Karpas-422 (cell line): ENCODE results near the gene NAGLU. TPM values are rescaled to one million over a fixed set of nuclear protein-coding genes. Genes with fewer than 3 reads are reported as not detected.
"Not testable (repeated sequence)": the region's sequence is repeated elsewhere in the genome, so short reads cannot be mapped to it uniquely, and the experiment has no call there.

Experiments
- DNase-seq: peaks from one replicate; pipeline ENCODE4 v3.0.0-alpha.2; 2015
- H2AFZ ChIP-seq: fragments of 200-600 bp; sonication (generic); 2 replicates; pipeline ENCODE4 v1.6.1; 2014; ENCODE audit warnings: antibody characterized with exemption, low read length, mixed read lengths
- H3K27ac ChIP-seq: fragments of 200-600 bp; sonication (generic); 2 replicates; pipeline ENCODE4 v1.5.1; 2014; ENCODE audit warnings: mild to moderate bottlenecking, low read length, moderate library complexity
- H3K27me3 ChIP-seq: fragments of 200-600 bp; sonication (generic); 2 replicates; pipeline ENCODE4 v1.6.1; 2014; ENCODE audit warnings: low read length, mixed read lengths
- H3K36me3 ChIP-seq: fragments of 200-600 bp; sonication (generic); 2 replicates; pipeline ENCODE4 v1.6.1; 2014; ENCODE audit warnings: low read length, mixed read lengths; ENCODE audit not compliant: insufficient read depth
- H3K4me1 ChIP-seq: fragments of 200-600 bp; sonication (generic); 2 replicates; pipeline ENCODE4 v1.6.1; 2014; ENCODE audit warnings: mild to moderate bottlenecking, low read length, mixed read lengths
- H3K4me2 ChIP-seq: fragments of 200-600 bp; sonication (generic); 2 replicates; pipeline ENCODE4 v1.6.1; 2014; ENCODE audit warnings: low read length, low read depth, mild to moderate bottlenecking; ENCODE audit not compliant: poor library complexity, severe bottlenecking
- H3K4me3 ChIP-seq: fragments of 200-600 bp; sonication (generic); 2 replicates; pipeline ENCODE4 v1.5.1; 2014; ENCODE audit warnings: mild to moderate bottlenecking, antibody characterized with exemption, low read length, mixed read lengths
- H3K79me2 ChIP-seq: fragments of 200-600 bp; sonication (generic); 2 replicates; pipeline ENCODE4 v1.6.1; 2014; ENCODE audit warnings: mild to moderate bottlenecking, low read length, mixed read lengths
- H3K9ac ChIP-seq: fragments of 200-600 bp; sonication (generic); 2 replicates; pipeline ENCODE4 v1.6.0; 2014; ENCODE audit warnings: low read length
- H3K9me2 ChIP-seq: fragments of 200-600 bp; sonication (generic), shearing (Covaris generic); replicated peaks from 2 replicates; pipeline ENCODE4 v1.6.0; 2014; ENCODE audit warnings: mild to moderate bottlenecking, low read length, moderate library complexity; ENCODE audit not compliant: insufficient read depth
- H3K9me3 ChIP-seq: fragments of 300-700, 200-600 bp; sonication (generic); 2 replicates; pipeline ENCODE4 v1.6.1; 2014; ENCODE audit warnings: low read length, mixed read lengths
- H4K20me1 ChIP-seq: fragments of 200-600 bp; sonication (generic); 2 replicates; pipeline ENCODE4 v1.6.1; 2014; ENCODE audit warnings: mild to moderate bottlenecking, antibody characterized with exemption, low read length, low read depth; ENCODE audit not compliant: insufficient read depth
- total RNA-seq: library from RNA; depleted of rRNA; stranded (reverse); fragments of >200 nt; shearing (Covaris generic); gene quantifications from 2 replicates; pipeline ENCODE4 v1.2.3, GENCODE V29; 2014; ENCODE audit warnings: low replicate concordance

Gene NAGLU
- total RNA-seq, 1 experiment from 2014 or later = 40.0 TPM

DNA sequence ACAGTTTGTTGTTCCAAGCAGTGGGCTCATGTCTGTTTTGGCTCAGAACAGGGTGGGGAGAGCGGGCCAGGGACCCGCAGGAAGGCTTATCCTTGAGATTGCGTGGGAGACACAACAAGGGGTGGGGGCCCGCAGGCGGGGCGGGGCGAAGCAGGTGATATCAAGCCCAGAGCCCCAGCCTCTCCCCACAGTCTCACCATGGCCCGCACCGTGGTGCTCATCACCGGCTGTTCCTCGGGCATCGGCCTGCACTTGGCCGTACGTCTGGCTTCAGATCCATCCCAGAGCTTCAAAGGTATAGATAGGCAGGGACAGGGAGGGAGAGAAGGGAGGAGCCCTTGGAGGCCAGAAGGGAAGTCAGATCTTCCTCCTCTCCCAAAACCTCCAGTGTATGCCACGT lies 16.7 kb downstream of the NAGLU start, which contains the start of gene HSD17B1:
Gene HSD17B1 (plus strand): TSS at position 188 of the 400 bp plus-strand sequence. CDS start 11 bp downstream, at position 199.
- DNase-seq, H3K9me3 ChIP-seq, H3K79me2 ChIP-seq, H3K27ac ChIP-seq, H3K27me3 ChIP-seq, H3K9me2 ChIP-seq, H4K20me1 ChIP-seq, H2AFZ ChIP-seq, H3K36me3 ChIP-seq: not testable (repeated sequence)
- peak within 1 kb of the TSS; percentile 83 for H3K4me3 ChIP-seq
- peaks cover 36% of the 10 kb centered on the region for H3K4me1 ChIP-seq
- H3K4me2 ChIP-seq = peak within 1 kb of the TSS; percentile 89
- peak within 1 kb of the TSS; percentile 89 for H3K9ac ChIP-seq

GRCh38 chr17:42553161-42553818 lies 17.2 kb downstream of the NAGLU start:
- Histone ChIP-seq H3K27ac (no peak overlapping the region), H3K79me2 (peaks cover 7% of the 10 kb centered on the region), H3K9me2 (no peaks in the 10 kb centered on the region), H3K4me1 (peaks cover 32% of the 10 kb centered on the region), H3K36me3 (no peaks in the 10 kb centered on the region), H4K20me1 (no peaks in the 10 kb centered on the region), H3K27me3 (no peaks in the 10 kb centered on the region), H3K4me3 (peak overlapping the region; percentile 83; the same call in 1 of the 2 replicates), H3K9ac (no peak overlapping the region), H2AFZ (no peak overlapping the region), H3K9me3 (no peaks in the 10 kb centered on the region), H3K4me2 (peak overlapping the region; percentile 89)
- no peak for DNase-seq

- H3K4me2 ChIP-seq = peak overlapping the region; percentile 89
- peaks cover 27% of the 10 kb centered on the region for H3K4me1 ChIP-seq
- H3K9me3 ChIP-seq = no peaks in the 10 kb centered on the region
- peaks cover 7% of the 10 kb centered on the region for H3K79me2 ChIP-seq
- DNase-seq = no peak
- no peaks in the 10 kb centered on the region for H3K27me3 ChIP-seq
- H3K27ac ChIP-seq = no peak overlapping the region
- H2AFZ ChIP-seq = no peak overlapping the region
- H3K4me3 ChIP-seq = peak overlapping the region; percentile 83
- H3K9me2 ChIP-seq = no peaks in the 10 kb centered on the region
- H4K20me1 ChIP-seq = no peaks in the 10 kb centered on the region
- H3K9ac ChIP-seq = peak overlapping the region; percentile 89
- no peaks in the 10 kb centered on the region for H3K36me3 ChIP-seq
Measured at GRCh38 chr17:42553866-42554249, 17.8 kb downstream of the NAGLU start.

- Histone ChIP-seq H3K9me3 (no peaks in the 10 kb centered on the region), H3K79me2 (peaks cover 7% of the 10 kb centered on the region), H4K20me1 (no peaks in the 10 kb centered on the region), H3K27ac (peak overlapping the region; percentile 66), H3K36me3 (no peaks in the 10 kb centered on the region), H3K4me1 (peaks cover 22% of the 10 kb centered on the region), H3K27me3 (no peaks in the 10 kb centered on the region), H2AFZ (peak overlapping the region; percentile 81), H3K9me2 (no peaks in the 10 kb centered on the region), H3K4me3 (peak overlapping the region; percentile 83), H3K4me2 (peak overlapping the region; percentile 89), H3K9ac (peak overlapping the region; percentile 89)
- DNase-seq = peak; percentile 96
Measured at GRCh38 chr17:42554250-42555121, 18.4 kb downstream of the NAGLU start.

DNA sequence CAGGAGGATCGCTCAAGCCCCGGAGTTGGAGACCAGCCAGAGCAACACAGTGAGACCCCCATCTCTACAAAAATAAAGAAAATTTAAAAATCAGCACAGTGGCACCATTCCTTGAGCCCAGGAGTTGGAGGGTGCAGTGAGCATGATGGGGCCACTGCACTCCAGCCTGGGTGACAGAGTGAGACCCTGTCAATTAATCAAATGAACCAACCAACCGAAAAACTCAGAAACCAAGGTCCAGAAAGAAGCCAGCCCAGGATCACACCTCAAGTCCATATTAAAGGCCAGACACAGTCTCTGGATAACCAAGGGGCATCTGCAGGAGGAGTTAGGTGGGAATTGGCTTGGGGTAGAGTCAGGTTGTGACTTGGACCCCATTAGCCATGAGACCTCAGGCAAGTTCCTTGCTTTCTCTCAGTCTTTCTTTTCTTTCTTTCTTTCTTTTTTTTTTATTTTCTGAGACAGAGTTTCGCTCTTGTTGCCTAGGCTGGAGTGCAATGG lies 19.1 kb downstream of the NAGLU start:
- Histone ChIP-seq H3K4me1 (peaks cover 22% of the 10 kb centered on the region), H3K9me3 (no peaks in the 10 kb centered on the region), H3K9ac (peak overlapping the region; percentile 89), H3K36me3 (no peaks in the 10 kb centered on the region), H3K4me2 (peak overlapping the region; percentile 89), H3K79me2 (peaks cover 7% of the 10 kb centered on the region), H3K27ac (peak overlapping the region; percentile 66), H3K27me3 (no peaks in the 10 kb centered on the region), H4K20me1 (no peaks in the 10 kb centered on the region), H3K9me2 (no peaks in the 10 kb centered on the region), H2AFZ (0 out of 2 replicates have a peak overlapping the region, but pooled peaks have one; percentile 81), H3K4me3 (peak overlapping the region; percentile 83)
- DNase-seq = no peak

DNA sequence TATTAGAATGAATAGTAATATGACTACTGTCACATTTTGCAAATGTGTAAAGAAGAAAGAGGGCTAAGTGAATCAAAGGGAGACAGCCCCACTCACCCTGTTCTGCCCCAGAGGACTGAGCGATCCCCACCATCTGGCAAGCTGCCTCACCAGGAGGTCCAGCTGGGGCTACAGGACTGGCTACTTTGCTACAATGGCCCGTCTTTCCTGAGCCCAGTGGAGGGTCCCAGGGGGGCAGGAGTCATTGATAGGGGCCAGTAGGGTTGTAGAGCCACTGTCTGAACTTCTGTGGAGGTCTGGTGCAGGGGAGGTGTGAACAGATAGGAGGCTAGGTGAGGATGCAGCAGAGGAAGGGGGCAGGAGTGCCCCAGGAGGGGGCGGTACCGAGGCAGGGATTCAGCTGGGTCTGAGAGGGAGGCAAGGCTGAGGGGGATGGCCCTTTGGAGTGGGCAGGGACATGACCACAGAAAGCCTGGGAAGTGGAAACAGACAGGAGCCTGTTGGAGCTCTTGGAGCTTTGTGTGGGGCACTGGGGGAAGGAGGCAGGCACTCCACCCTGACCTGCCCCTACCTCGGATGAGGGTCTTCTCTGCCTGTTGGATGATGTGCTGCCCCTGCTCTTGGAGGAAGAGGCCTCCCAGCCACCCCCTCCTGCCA lies 20.0 kb downstream of the NAGLU start:
- H2AFZ ChIP-seq, H3K9me2 ChIP-seq: not testable (repeated sequence)
- H3K9ac ChIP-seq = peak overlapping the region; percentile 89; the same call in 1 of the 2 replicates

GRCh38 chr17:42559075-42559474 lies 23.0 kb downstream of the NAGLU start:
- no peaks in the 10 kb centered on the region for H3K9me3 ChIP-seq
- H3K4me2 ChIP-seq = no peak overlapping the region
- no peaks in the 10 kb centered on the region for H4K20me1 ChIP-seq
- H3K9ac ChIP-seq = no peak overlapping the region
- H3K9me2 ChIP-seq = no peaks in the 10 kb centered on the region
- H3K4me3 ChIP-seq = no peak overlapping the region
- peaks cover 33% of the 10 kb centered on the region for H3K79me2 ChIP-seq
- no peak overlapping the region for H2AFZ ChIP-seq
- no peaks in the 10 kb centered on the region for H3K27me3 ChIP-seq
- no peaks in the 10 kb centered on the region for H3K36me3 ChIP-seq
- H3K27ac ChIP-seq = no peak overlapping the region
- H3K4me1 ChIP-seq = peaks cover 33% of the 10 kb centered on the region
- no peak for DNase-seq

More for the DNA sequence above, 20.0 kb downstream of the NAGLU start:
- peaks cover 22% of the 10 kb centered on the region for H3K4me1 ChIP-seq
- not testable (repeated sequence) for H3K36me3 ChIP-seq, H3K79me2 ChIP-seq, H4K20me1 ChIP-seq, DNase-seq, H3K27me3 ChIP-seq, H3K9me3 ChIP-seq
- peak overlapping the region; percentile 89 for H3K4me2 ChIP-seq
- peak overlapping the region; percentile 83; the same call in 1 of the 2 replicates for H3K4me3 ChIP-seq
- peak overlapping the region; percentile 66; the same call in 1 of the 2 replicates for H3K27ac ChIP-seq
